Breast epithelium (tissue), 3 donors: ENCODE data around the gene LAIR1.

Source experiments
- POLR2A ChIP-seq: fragments of 450-650 bp; IDR thresholded peaks from one replicate; pipeline ENCODE4 v1.6.1; 2016; ENCODE audit warnings: antibody characterized with exemption, mild to moderate bottlenecking, moderate library complexity
- POLR2AphosphoS5 ChIP-seq, 3 donors: sonication (generic); formaldehyde crosslinking; IDR thresholded peaks; one replicate each; pipeline ENCODE4 v1.6.1; 2017; ENCODE audit warnings: antibody characterized with exemption in 3 of 3

GRCh38 chr19:54341295-54341694 is 23.4 kb downstream of the LAIR1 start:
- TF ChIP-seq POLR2A, result no peak
- no peak for TF ChIP-seq POLR2AphosphoS5 (IDR thresholded peaks at IDR 0.05)
